Neural cell (in vitro differentiated cells): Measurements from ENCODE around the gene SDF4. TPM values are rescaled to one million over a fixed set of nuclear protein-coding genes. Genes with fewer than 3 reads are reported as not detected.

ENCODE experiments used
- H2AFZ ChIP-seq: fragments of 200-600, 300-800 bp; sonication (generic), shearing (Covaris generic); 2 replicates; pipeline ENCODE4 v1.6.0; 2014; ENCODE audit warnings: low read depth, mild to moderate bottlenecking, antibody characterized with exemption, low read length, moderate library complexity
- H3F3A ChIP-seq: fragments of 200-600 bp; shearing (Covaris generic); 2 replicates; pipeline ENCODE4 v1.6.1; 2016; ENCODE audit warnings: mild to moderate bottlenecking, moderate library complexity, mixed read lengths, antibody characterized with exemption, low read length; ENCODE audit not compliant: insufficient read depth, poor library complexity, severe bottlenecking
- H3K27ac ChIP-seq: fragments of 200-600, 300-800 bp; sonication (generic), shearing (Covaris generic); 2 replicates; pipeline ENCODE4 v1.5.1; 2014; ENCODE audit warnings: mild to moderate bottlenecking, low read length, moderate library complexity
- H3K27me3 ChIP-seq: fragments of 300-800, 200-600 bp; sonication (generic), shearing (Covaris generic); 2 replicates; pipeline ENCODE4 v1.6.0; 2014; ENCODE audit warnings: mild to moderate bottlenecking, low read depth, low read length, moderate library complexity; ENCODE audit not compliant: insufficient read depth
- H3K36me3 ChIP-seq: fragments of 300-800, 200-600 bp; sonication (generic), shearing (Covaris generic); 2 replicates; pipeline ENCODE4 v1.5.1; 2014; ENCODE audit warnings: mild to moderate bottlenecking, antibody characterized with exemption, low read length, moderate library complexity; ENCODE audit not compliant: insufficient read depth
- H3K4me2 ChIP-seq: fragments of 300-800, 200-600 bp; sonication (generic), shearing (Covaris generic); 2 replicates; pipeline ENCODE4 v1.6.0; 2014; ENCODE audit warnings: mild to moderate bottlenecking, low read length
- H3K4me3 ChIP-seq: fragments of 300-800, 200-600 bp; sonication (generic), shearing (Covaris generic); 2 replicates; pipeline ENCODE4 v1.5.1; 2014; ENCODE audit warnings: mild to moderate bottlenecking, low read length, moderate library complexity
- H3K79me2 ChIP-seq: fragments of 200-600 bp; shearing (Covaris generic); replicated peaks from 2 replicates; pipeline ENCODE4 v1.6.0; 2014; ENCODE audit warnings: mild to moderate bottlenecking, low read length, moderate library complexity; ENCODE audit not compliant: insufficient read depth
- H3K9ac ChIP-seq: fragments of 300-800, 200-600 bp; sonication (generic), shearing (Covaris generic); 2 replicates; pipeline ENCODE4 v1.6.1; 2016; ENCODE audit warnings: mild to moderate bottlenecking, low read length, mixed read lengths
- H3K9me2 ChIP-seq: fragments of 200-600 bp; shearing (Covaris generic); 2 replicates; pipeline ENCODE4 v1.6.1; 2016; ENCODE audit warnings: mild to moderate bottlenecking, low read length, mixed read lengths; ENCODE audit not compliant: insufficient read depth
- H3K9me3 ChIP-seq: fragments of 200-600, 300-800 bp; sonication (generic), shearing (Covaris generic); 2 replicates; pipeline ENCODE4 v1.6.1; 2016; ENCODE audit warnings: mild to moderate bottlenecking, mixed run types, low read length, moderate library complexity, mixed read lengths
- H4K20me1 ChIP-seq: fragments of 200-600 bp; shearing (Covaris generic); 2 replicates; pipeline ENCODE4 v1.6.1; 2016; ENCODE audit warnings: mild to moderate bottlenecking, mixed run types; ENCODE audit not compliant: insufficient read depth
- EP300 ChIP-seq: fragments of 450-650 bp; conservative IDR thresholded peaks from 2 replicates; pipeline ENCODE4 v1.6.1; 2014; ENCODE audit warnings: antibody characterized with exemption, mild to moderate bottlenecking, moderate library complexity; ENCODE audit not compliant: poor library complexity, severe bottlenecking
- EZH2 ChIP-seq: fragments of 200-600, 300-800 bp; shearing (Covaris generic), sonication (generic); IDR thresholded peaks from 2 replicates; pipeline ENCODE4 v1.6.1; 2014; ENCODE audit warnings: antibody characterized with exemption, low read length, borderline replicate concordance, mild to moderate bottlenecking; ENCODE audit not compliant: insufficient read depth, poor library complexity, severe bottlenecking
- MXI1 ChIP-seq: fragments of 450-650 bp; conservative IDR thresholded peaks from 2 replicates; pipeline ENCODE4 v1.6.1; 2014; ENCODE audit warnings: antibody characterized with exemption, mild to moderate bottlenecking; ENCODE audit not compliant: poor library complexity, severe bottlenecking
- POLR2AphosphoS5 ChIP-seq: IDR thresholded peaks from 2 replicates; pipeline ENCODE4 v1.6.1; 2012
- RAD21 ChIP-seq: fragments of 450-650 bp; conservative IDR thresholded peaks from 2 replicates; pipeline ENCODE4 v1.6.1; 2014; ENCODE audit warnings: antibody characterized with exemption, mild to moderate bottlenecking, moderate library complexity
- REST ChIP-seq: IDR thresholded peaks from 2 replicates; pipeline ENCODE4 v1.6.1; 2012; ENCODE audit warnings: borderline replicate concordance
- SMC3 ChIP-seq: fragments of 450-650 bp; conservative IDR thresholded peaks from 2 replicates; pipeline ENCODE4 v1.6.1; 2014; ENCODE audit warnings: antibody characterized with exemption, mild to moderate bottlenecking, moderate library complexity; ENCODE audit not compliant: poor library complexity
- TAF1 ChIP-seq: IDR thresholded peaks from 2 replicates; pipeline ENCODE4 v1.6.1; 2012; ENCODE audit warnings: low read depth
- polyA plus RNA-seq: library from polyadenylated mRNA; depleted of rRNA; stranded (reverse); fragments of >200 nt; gene quantifications from 2 replicates; pipeline ENCODE4 v1.2.3, GENCODE V29; 2014
- TF ChIP-seq, protein P1 (sequence below): fragments of 450-650 bp; IDR thresholded peaks from 2 replicates; pipeline ENCODE4 v1.5.1; 2014; ENCODE audit warnings: antibody characterized with exemption, mild to moderate bottlenecking, moderate library complexity; ENCODE audit not compliant: poor library complexity, severe bottlenecking

SDF4 gene
- polyA plus RNA-seq, 1 donor from 2014 or later: 91.2 TPM

- no peaks in the 10 kb centered on the region for H3K36me3 ChIP-seq
- no peak overlapping the region for H3K4me2 ChIP-seq
- H3K4me3 ChIP-seq: no peak overlapping the region
- no peak for TF ChIP-seq REST
- no peak for TF ChIP-seq SMC3
- H3K9ac ChIP-seq: no peak overlapping the region
- H3K9me2 ChIP-seq: no peaks in the 10 kb centered on the region
- no peaks in the 10 kb centered on the region for H3K79me2 ChIP-seq
- no peaks in the 10 kb centered on the region for H3K27me3 ChIP-seq
- H2AFZ ChIP-seq: no peak overlapping the region
- H3F3A ChIP-seq: no peaks in the 10 kb centered on the region
- no peaks in the 10 kb centered on the region for H3K9me3 ChIP-seq
- no peak overlapping the region for H3K27ac ChIP-seq
- H4K20me1 ChIP-seq: no peaks in the 10 kb centered on the region
These were observed 60.6 kb downstream of the SDF4 start for GRCh38 chr1:1171161-1171545.

DNA sequence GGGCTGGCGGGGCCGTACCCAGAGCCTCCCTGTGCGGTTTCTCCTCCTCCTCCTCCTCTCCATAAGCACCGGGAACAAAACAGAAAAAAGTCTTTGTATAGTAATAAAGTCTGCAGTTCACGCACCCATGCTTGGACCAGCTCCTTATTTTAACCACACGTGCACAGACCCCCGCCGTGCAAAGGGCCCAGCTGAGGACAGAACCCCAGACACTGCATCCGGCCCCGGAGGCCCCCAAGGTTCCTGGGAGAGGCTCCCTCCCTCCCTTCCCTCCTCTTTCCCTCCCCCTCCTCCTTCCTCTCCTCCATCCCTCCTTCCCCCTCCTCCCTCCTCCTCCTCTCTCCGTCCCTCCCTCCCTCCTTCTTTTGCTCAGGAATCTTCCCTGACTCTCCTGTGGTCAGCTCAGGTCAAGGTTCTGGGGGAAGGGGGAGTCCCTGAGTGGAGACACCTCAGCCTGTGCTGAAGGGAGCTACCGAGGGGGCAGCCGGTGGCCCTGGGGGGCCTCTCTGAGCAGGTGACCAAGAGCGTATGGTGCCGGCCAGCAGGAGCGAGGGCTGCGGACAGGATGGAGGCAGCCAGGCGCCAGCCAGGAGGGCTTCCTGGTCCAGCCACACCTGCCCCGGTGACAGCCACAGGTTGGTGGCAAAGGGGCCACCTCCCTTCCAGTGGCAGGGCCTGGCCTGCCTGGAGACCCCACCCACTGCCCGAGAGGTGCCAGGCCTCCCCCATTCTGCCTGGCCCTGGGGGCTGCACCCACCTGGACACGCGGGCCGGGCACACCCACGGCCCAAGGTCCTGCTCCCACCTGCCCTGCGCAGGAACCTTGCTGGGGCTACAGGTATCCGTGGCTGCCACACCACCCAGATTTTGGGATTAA is 61.3 kb downstream of the SDF4 start:
- Histone ChIP-seq H3K9me2 (no peaks in the 10 kb centered on the region), H3K9ac (no peak overlapping the region), H3K27me3 (no peaks in the 10 kb centered on the region), H3K36me3 (no peaks in the 10 kb centered on the region), H3K27ac (no peak overlapping the region), H3K4me3 (no peak overlapping the region), H3K4me2 (no peak overlapping the region), H3K9me3 (no peaks in the 10 kb centered on the region), H2AFZ (no peak overlapping the region), H3K79me2 (no peaks in the 10 kb centered on the region), H3F3A (no peaks in the 10 kb centered on the region), H4K20me1 (no peaks in the 10 kb centered on the region)
- TF ChIP-seq TAF1 (no peak), MXI1 (no peak), RAD21 (no peak), EP300 (no peak), EZH2 (no peak), SMC3 (no peak), POLR2AphosphoS5 (no peak), REST (no peak)
- TF ChIP-seq, protein P1, sequence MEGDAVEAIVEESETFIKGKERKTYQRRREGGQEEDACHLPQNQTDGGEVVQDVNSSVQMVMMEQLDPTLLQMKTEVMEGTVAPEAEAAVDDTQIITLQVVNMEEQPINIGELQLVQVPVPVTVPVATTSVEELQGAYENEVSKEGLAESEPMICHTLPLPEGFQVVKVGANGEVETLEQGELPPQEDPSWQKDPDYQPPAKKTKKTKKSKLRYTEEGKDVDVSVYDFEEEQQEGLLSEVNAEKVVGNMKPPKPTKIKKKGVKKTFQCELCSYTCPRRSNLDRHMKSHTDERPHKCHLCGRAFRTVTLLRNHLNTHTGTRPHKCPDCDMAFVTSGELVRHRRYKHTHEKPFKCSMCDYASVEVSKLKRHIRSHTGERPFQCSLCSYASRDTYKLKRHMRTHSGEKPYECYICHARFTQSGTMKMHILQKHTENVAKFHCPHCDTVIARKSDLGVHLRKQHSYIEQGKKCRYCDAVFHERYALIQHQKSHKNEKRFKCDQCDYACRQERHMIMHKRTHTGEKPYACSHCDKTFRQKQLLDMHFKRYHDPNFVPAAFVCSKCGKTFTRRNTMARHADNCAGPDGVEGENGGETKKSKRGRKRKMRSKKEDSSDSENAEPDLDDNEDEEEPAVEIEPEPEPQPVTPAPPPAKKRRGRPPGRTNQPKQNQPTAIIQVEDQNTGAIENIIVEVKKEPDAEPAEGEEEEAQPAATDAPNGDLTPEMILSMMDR: no peak
